Tibial artery (tissue), 4 donors: ENCODE measurements around the gene TIAM1.

Experiments used
- DNase-seq, 2 donors: peaks; one replicate each; pipeline ENCODE4 v3.0.0-alpha.2; 2019
- H3K27ac ChIP-seq, 2 donors: fragments of 200-600 bp; sonication (generic) in 1 of 2; 1 replicate in 1 of 2; 2 replicates in 1 of 2; pipeline ENCODE4 v1.5.1; 2018 to 2019; ENCODE audit warnings: mild to moderate bottlenecking in 1 of 2
- H3K27me3 ChIP-seq, 2 donors: fragments of 200-600 bp; sonication (generic) in 1 of 2; one replicate each; pipeline versions ENCODE4 v1.5.1 to v1.6.0; 2016 to 2019
- H3K36me3 ChIP-seq, 3 donors: fragments of 200-600 bp; sonication (generic) in 2 of 3; one replicate each; pipeline ENCODE4 v1.5.1; 2016 to 2019; ENCODE audit warnings: mild to moderate bottlenecking in 2 of 3
- H3K4me1 ChIP-seq, 4 donors: fragments of 200-600 bp; sonication (generic) in 2 of 4; 1 replicate in 3 of 4; 2 replicates in 1 of 4; pipeline ENCODE4 v1.5.1; 2016 to 2019
- H3K4me3 ChIP-seq, 2 donors: fragments of 200-600 bp; sonication (generic) in 1 of 2; 1 replicate in 1 of 2; 2 replicates in 1 of 2; pipeline ENCODE4 v1.5.1; 2018 to 2019; ENCODE audit warnings: mild to moderate bottlenecking in 2 of 2
- H3K9me3 ChIP-seq, 3 donors: fragments of 200-600 bp; sonication (generic) in 1 of 3; one replicate each; pipeline ENCODE4 v1.5.1; 2016 to 2019
- CTCF ChIP-seq, 2 experiments: fragments of 200-600 bp in 1 of 2; fragments of 450-650 bp in 1 of 2; IDR thresholded peaks; one replicate each; pipeline ENCODE4 v1.5.1; 2017 to 2019; ENCODE audit warnings: antibody characterized with exemption in 2 of 2, mild to moderate bottlenecking in 1 of 2, moderate library complexity in 1 of 2
- intact Hi-C: fragments of 100-400 bp; cut with DNase I; formaldehyde crosslinking; loops from one replicate; pipeline ENCODE4 v1.15.0; 2023; ENCODE audit warnings: low total_unique reads

Gene TIAM1

GRCh38 chr21:31196724-31197123 is 147.3 kb downstream of the TIAM1 start:
- H3K9me3 ChIP-seq, result no peaks in the 10 kb centered on the region
- H3K36me3 ChIP-seq, result no peaks in the 10 kb centered on the region
- no peaks in the 10 kb centered on the region for H3K4me1 ChIP-seq
- no peak for TF ChIP-seq CTCF (IDR thresholded peaks at IDR 0.05)
- intact Hi-C loops, result loop anchor here (10.0 kb wide), 1 partner anchor 408 kb away; no protein-coding TSS in a partner anchor
- DNase-seq, result no peak
- peaks cover 0 to 4% of the 10 kb centered on the region in 2 donors for H3K27me3 ChIP-seq
- H3K27ac ChIP-seq, result no peak overlapping the region
- H3K4me3 ChIP-seq, result no peak overlapping the region

- Histone ChIP-seq H3K9me3 (no peaks in the 10 kb centered on the region), H3K36me3 (no peaks in the 10 kb centered on the region), H3K27ac (no peak overlapping the region), H3K27me3 (peaks cover 0 to 4% of the 10 kb centered on the region in 2 donors), H3K4me1 (no peaks in the 10 kb centered on the region), H3K4me3 (no peak overlapping the region)
- no peak for TF ChIP-seq CTCF (IDR thresholded peaks at IDR 0.05)
- DNase-seq, result no peak
- intact Hi-C loops, result loop anchor here (10.0 kb wide), 1 partner anchor 409 kb away; no protein-coding TSS in a partner anchor
These were observed 148.6 kb downstream of the TIAM1 start for GRCh38 chr21:31195334-31196015.

GRCh38 chr21:31194510-31195293 is 149.4 kb downstream of the TIAM1 start:
- H3K9me3 ChIP-seq, result no peaks in the 10 kb centered on the region
- H3K36me3 ChIP-seq, result no peaks in the 10 kb centered on the region
- no peak for DNase-seq
- no peak overlapping the region for H3K4me3 ChIP-seq
- no peak for TF ChIP-seq CTCF (IDR thresholded peaks at IDR 0.05)
- intact Hi-C loops, result loop anchor here (10.0 kb wide), 1 partner anchor 410 kb away; no protein-coding TSS in a partner anchor
- H3K4me1 ChIP-seq, result no peaks in the 10 kb centered on the region
- no peak overlapping the region for H3K27ac ChIP-seq
- peaks cover 0 to 4% of the 10 kb centered on the region in 2 donors for H3K27me3 ChIP-seq

- H3K4me1 ChIP-seq, result no peaks in the 10 kb centered on the region
- no peak overlapping the region for H3K4me3 ChIP-seq
- no peaks in the 10 kb centered on the region for H3K36me3 ChIP-seq
- intact Hi-C loops, result loop anchor here (10.0 kb wide), 1 partner anchor 411 kb away; no protein-coding TSS in a partner anchor
- H3K27ac ChIP-seq, result no peak overlapping the region
- no peaks in the 10 kb centered on the region for H3K9me3 ChIP-seq
- DNase-seq, result no peak
- peaks cover 0 to 4% of the 10 kb centered on the region in 2 donors for H3K27me3 ChIP-seq
- no peak for TF ChIP-seq CTCF (IDR thresholded peaks at IDR 0.05)
These were observed 150.3 kb downstream of the TIAM1 start for GRCh38 chr21:31193761-31194160.

- Histone ChIP-seq H3K9me3 (no peaks in the 10 kb centered on the region), H3K4me1 (no peaks in the 10 kb centered on the region), H3K27me3 (no peaks in the 10 kb centered on the region), H3K4me3 (no peak overlapping the region), H3K27ac (no peak overlapping the region), H3K36me3 (no peaks in the 10 kb centered on the region)
- no peak for DNase-seq
- TF ChIP-seq CTCF (IDR thresholded peaks at IDR 0.05), result no peak
- intact Hi-C loops, result loop anchor here (10.0 kb wide), 1 partner anchor 413 kb away; no protein-coding TSS in a partner anchor
These were observed 152.5 kb downstream of the TIAM1 start for GRCh38 chr21:31191553-31191952.
